Mucosa of descending colon (tissue), 3 donors: ENCODE measurements around the gene GDPGP1. TPM values are rescaled to one million over a fixed set of nuclear protein-coding genes. Genes with fewer than 3 reads are reported as not detected.
A peak's percentile ranks its signal among the peaks of the same experiment; 100 is the strongest.
"Not testable (repeated sequence)": the region's sequence is repeated elsewhere in the genome, so short reads cannot be mapped to it uniquely, and the experiment has no call there.

Source experiments
- ATAC-seq: fragments of 200-7000 bp; cut with Tn5 transposase; one replicate; pipeline ENCODE4 v1.9.1; 2020; ENCODE audit warnings: mild to moderate bottlenecking, moderate library complexity
- DNase-seq, 3 donors: peaks; one replicate each; pipeline ENCODE4 v3.0.0-alpha.2; 2020
- H3K36me3 ChIP-seq: fragments of 200-600 bp; one replicate; pipeline ENCODE4 v1.8.0; 2021; ENCODE audit warnings: low read depth, mild to moderate bottlenecking
- H3K4me1 ChIP-seq: fragments of 200-600 bp; one replicate; pipeline ENCODE4 v1.8.0; 2021; ENCODE audit warnings: low read depth, mild to moderate bottlenecking
- H3K4me3 ChIP-seq: fragments of 200-600 bp; one replicate; pipeline ENCODE4 v1.8.0; 2021; ENCODE audit warnings: mild to moderate bottlenecking
- H3K9me3 ChIP-seq: fragments of 200-600 bp; one replicate; pipeline ENCODE4 v1.8.0; 2021; ENCODE audit warnings: mild to moderate bottlenecking
- intact Hi-C, 2 donors: fragments of 100-400 bp; cut with DNase I in 1 of 2; cut with micrococcal nuclease in 1 of 2; formaldehyde crosslinking; loops; one replicate each; pipeline versions ENCODE4 v1.11.0 to v1.11.1; 2022; cut with DNase I, micrococcal nuclease
- total RNA-seq, 3 donors: library from RNA; stranded (reverse); fragmentation: NEBNext Ultra II Directional in 2 of 3; extraction: Animal tissue kit (Norgen Biotek cat#: 25700) in 2 of 3; gene quantifications; one replicate each; pipeline versions ENCODE4 v1.2.1 to v1.2.4, GENCODE V29; 2021 to 2023
- TF ChIP-seq, protein P1 (sequence below): fragments of 200-600 bp; IDR thresholded peaks from one replicate; pipeline ENCODE4 v1.8.0; 2022; ENCODE audit warnings: antibody characterized with exemption, mild to moderate bottlenecking
- donor health status: DM: no; HTN: no; CAD: no; lungs with moderate emphysema.
- donor health status: DM: no; HTN: no; CAD: no.
- donor health status: DM: no; HTN: yes; CAD: no.

The GDPGP1 gene
- total RNA-seq, 3 donors from 2014 or later: 18.2 to 25.5 (median 19.3) TPM

DNA sequence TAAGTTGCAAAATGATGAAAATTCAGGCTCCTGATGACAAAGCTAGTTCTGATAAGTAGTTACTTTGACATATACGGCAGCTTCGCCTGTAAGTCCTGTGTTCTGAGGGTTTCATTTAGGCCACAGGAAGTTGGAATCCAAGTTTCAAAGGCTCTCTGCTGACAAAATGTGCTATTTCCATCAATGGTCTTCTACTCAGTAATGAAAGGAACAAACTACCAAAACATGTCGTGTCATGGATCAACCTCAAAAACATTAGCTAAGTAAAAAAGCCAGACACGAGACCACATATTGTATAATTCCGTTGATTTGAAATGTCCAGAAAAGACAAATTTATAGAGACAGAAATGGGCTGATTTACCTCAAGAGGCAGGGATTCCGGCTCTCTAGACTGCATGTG, 53.9 kb downstream of the GDPGP1 start:
- no peak overlapping the region for H3K4me3 ChIP-seq
- no peaks in the 10 kb centered on the region for H3K36me3 ChIP-seq
- H3K9me3 ChIP-seq: no peaks in the 10 kb centered on the region
- no peaks in the 10 kb centered on the region for H3K4me1 ChIP-seq
- ATAC-seq: no peak
- TF ChIP-seq, protein P1, sequence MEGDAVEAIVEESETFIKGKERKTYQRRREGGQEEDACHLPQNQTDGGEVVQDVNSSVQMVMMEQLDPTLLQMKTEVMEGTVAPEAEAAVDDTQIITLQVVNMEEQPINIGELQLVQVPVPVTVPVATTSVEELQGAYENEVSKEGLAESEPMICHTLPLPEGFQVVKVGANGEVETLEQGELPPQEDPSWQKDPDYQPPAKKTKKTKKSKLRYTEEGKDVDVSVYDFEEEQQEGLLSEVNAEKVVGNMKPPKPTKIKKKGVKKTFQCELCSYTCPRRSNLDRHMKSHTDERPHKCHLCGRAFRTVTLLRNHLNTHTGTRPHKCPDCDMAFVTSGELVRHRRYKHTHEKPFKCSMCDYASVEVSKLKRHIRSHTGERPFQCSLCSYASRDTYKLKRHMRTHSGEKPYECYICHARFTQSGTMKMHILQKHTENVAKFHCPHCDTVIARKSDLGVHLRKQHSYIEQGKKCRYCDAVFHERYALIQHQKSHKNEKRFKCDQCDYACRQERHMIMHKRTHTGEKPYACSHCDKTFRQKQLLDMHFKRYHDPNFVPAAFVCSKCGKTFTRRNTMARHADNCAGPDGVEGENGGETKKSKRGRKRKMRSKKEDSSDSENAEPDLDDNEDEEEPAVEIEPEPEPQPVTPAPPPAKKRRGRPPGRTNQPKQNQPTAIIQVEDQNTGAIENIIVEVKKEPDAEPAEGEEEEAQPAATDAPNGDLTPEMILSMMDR: no peak
- no peak for DNase-seq
- intact Hi-C loops: no loop called here

DNA sequence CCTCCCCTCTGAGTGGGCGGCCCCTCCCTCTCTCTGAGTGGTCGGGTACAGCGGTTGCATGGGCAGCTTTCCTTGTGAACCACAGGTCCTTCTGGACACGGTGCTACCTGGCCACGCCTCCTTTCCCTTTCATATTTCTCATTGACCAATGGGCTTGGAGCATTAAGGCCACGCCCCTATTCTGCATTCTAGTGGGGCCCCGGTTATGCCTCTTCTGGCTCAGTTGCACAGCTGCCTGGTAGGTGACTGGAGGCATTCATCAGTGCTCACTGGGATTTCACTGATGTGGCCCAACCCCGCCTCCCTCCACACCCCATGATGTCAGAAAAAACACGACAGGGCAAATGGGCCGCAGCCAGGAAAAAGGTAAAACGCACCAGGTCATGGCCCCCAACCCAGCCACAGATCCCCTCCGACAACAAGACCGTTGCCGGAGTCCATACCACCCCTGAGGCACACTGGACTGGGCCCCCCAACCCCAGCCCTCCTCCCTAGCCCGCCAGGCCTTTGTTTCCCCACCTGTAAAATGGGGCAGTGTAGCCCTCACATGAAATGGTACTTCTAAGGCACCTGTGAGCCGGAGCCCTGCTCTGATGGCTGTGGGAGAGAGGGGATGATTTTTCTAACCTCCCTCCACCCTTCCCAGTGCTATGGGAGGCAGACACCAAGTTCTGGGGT, 57.8 kb downstream of the GDPGP1 start:
- intact Hi-C loops: no loop called here
- H3K9me3 ChIP-seq: no peaks in the 10 kb centered on the region
- ATAC-seq (peak; percentile 46), DNase-seq (peak in 1 of 3 donors; percentile 70)
- H3K4me1 ChIP-seq: peaks cover 6% of the 10 kb centered on the region
- H3K4me3 ChIP-seq: no peak overlapping the region
- H3K36me3 ChIP-seq: no peaks in the 10 kb centered on the region
- TF ChIP-seq, protein P1: no peak

DNA sequence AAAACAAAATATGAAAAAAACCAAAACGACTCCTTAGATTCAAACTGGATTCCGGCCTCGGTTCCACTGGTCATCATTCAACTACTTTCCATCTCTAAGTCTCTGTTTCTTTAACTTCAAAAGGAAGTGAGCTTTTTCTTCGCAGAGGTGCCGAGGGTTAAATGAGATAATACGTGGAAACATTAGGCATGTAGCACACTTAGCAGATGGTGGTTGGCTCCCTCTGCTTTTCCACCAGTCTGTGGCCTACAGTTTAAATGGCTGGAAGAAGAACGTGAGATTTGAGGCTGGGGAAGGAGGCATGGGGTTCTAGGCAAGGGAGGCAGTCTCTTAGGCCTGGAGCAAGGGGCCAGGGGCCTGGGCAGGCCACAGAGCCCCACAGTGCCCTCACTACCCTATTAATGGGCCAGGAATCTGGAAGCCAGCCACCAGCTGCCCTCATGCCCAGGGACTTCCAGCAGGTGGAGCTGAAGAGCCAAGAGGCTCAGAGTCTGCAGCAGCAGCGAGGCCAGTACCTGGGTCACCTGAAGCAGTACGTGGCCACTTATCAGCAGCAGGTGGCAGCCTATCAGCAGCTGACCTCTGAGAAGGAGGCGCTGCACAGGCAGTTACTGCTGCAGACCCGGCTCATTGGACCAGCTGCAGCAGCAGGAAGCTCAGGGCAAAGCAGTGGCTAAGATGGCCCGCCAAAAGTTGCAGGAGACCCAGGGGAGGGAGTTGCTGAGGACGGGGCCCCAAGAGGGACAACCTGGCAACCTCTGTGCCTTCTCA, 59.2 kb downstream of the GDPGP1 start:
- intact Hi-C loops, H3K4me3 ChIP-seq, H3K9me3 ChIP-seq, H3K4me1 ChIP-seq, H3K36me3 ChIP-seq: not testable (repeated sequence)
- ATAC-seq (peak; percentile 100), DNase-seq (peak; percentile 91 to 95 (median 92))
- TF ChIP-seq, protein P1: peak; percentile 94

DNA sequence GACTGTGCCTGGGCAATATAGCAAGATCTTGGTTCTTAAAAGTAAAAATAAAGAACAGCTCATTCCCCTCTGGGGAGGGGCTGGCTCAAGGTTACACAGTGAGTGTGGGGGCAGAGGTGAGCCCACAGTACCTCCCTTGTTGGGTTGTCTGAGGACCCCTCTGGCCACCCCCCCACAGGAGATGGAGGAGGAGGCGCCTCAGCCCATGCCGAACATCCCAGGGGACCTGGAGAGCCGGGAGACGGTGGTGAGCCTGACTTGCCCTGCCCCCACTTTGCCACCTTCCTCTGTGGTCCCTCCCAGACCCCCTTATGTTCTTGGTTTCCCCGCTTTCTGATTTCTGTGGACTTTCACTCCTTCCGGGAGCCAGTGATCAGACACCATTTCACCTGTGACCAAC, 60.1 kb downstream of the GDPGP1 start:
- H3K4me1 ChIP-seq: peaks cover 6% of the 10 kb centered on the region
- no peaks in the 10 kb centered on the region for H3K9me3 ChIP-seq
- TF ChIP-seq, protein P1: no peak
- no peak for ATAC-seq
- no peak overlapping the region for H3K4me3 ChIP-seq
- intact Hi-C loops: no loop called here
- DNase-seq: no peak
- H3K36me3 ChIP-seq: no peaks in the 10 kb centered on the region

DNA sequence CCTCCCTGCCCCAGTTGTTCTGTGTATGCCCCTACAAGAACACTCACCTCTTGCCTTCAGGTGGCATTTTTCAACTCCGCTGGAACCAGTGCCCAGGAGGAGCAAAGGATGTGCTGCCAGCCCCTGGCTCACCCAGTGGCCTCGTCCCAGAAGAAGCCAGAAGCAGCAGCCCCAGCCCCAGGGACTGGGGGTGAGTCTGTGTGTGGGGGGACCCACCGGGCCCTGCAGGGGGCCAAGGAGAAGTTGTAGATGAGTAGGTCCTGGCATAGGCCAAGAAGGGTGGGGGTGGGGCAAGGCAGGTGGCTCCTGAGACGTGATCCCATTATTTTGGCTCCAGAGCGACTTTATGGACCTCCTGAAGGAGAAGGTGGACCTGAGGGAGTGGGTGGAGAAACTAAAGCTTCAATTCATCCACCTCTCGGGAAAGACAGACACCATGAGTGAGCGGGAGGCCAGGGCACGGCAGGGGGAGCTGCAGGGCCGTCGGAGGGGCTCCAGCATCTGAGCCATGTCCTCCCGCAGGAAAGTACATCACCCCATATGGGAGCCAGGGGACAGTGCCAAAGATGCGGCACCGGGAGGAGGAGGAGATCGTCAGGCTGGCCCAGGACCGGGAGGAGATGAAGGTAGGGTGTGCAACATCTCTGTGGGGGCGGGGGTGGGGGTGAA, 60.7 kb downstream of the GDPGP1 start:
- H3K9me3 ChIP-seq: no peaks in the 10 kb centered on the region
- TF ChIP-seq, protein P1: no peak
- ATAC-seq (no peak), DNase-seq (no peak)
- H3K4me1 ChIP-seq: peaks cover 6% of the 10 kb centered on the region
- intact Hi-C loops: no loop called here
- no peaks in the 10 kb centered on the region for H3K36me3 ChIP-seq
- no peak overlapping the region for H3K4me3 ChIP-seq
